Measurements from ENCODE around the gene RPS6KA3.

RPS6KA3 gene

GRCh38 chrX:20197641-20198210 is 69.0 kb downstream of the RPS6KA3 start:
- H3K79me2 ChIP-seq (ENCODE audit: low read length), result no peaks in the 10 kb centered on the region
- no peaks in the 10 kb centered on the region for H4K20me1 ChIP-seq (ENCODE audit: insufficient read depth, low read length)
- H3K4me1 ChIP-seq (ENCODE audit: low read length), result no peaks in the 10 kb centered on the region
- peaks cover 11% of the 10 kb centered on the region for H3K36me3 ChIP-seq (replicated peaks; ENCODE audit: low read depth, low read length)
- H3K4me2 ChIP-seq (ENCODE audit: low read length), result no peak overlapping the region
- H3K27me3 ChIP-seq (ENCODE audit: low read depth, low read length), result no peaks in the 10 kb centered on the region
- H3K4me3 ChIP-seq (ENCODE audit: low read length), result no peak overlapping the region
- no peak overlapping the region for H3K9ac ChIP-seq (ENCODE audit: low read length)
- no peak overlapping the region for H2AFZ ChIP-seq (ENCODE audit: low read depth, low read length)
- TF ChIP-seq CTCF (IDR thresholded peaks at IDR 0.05; ENCODE audit: low read depth, low read length) (no peak), EZH2phosphoT487 (IDR thresholded peaks at IDR 0.05; ENCODE audit: low read depth) (no peak)
- no peaks in the 10 kb centered on the region for H3K9me3 ChIP-seq (ENCODE audit: insufficient read depth, low read length)
- H3K27ac ChIP-seq (ENCODE audit: low read length), result no peak overlapping the region

- H3K4me2 ChIP-seq (ENCODE audit: low read length), result no peak overlapping the region
- no peaks in the 10 kb centered on the region for H4K20me1 ChIP-seq (ENCODE audit: insufficient read depth, low read length)
- no peak overlapping the region for H3K27ac ChIP-seq (ENCODE audit: low read length)
- no peak overlapping the region for H2AFZ ChIP-seq (ENCODE audit: low read depth, low read length)
- H3K9me3 ChIP-seq (ENCODE audit: insufficient read depth, low read length), result no peaks in the 10 kb centered on the region
- no peak overlapping the region for H3K4me3 ChIP-seq (ENCODE audit: low read length)
- H3K4me1 ChIP-seq (ENCODE audit: low read length), result no peaks in the 10 kb centered on the region
- no peak for TF ChIP-seq CTCF (IDR thresholded peaks at IDR 0.05; ENCODE audit: low read depth, low read length)
- TF ChIP-seq EZH2phosphoT487 (IDR thresholded peaks at IDR 0.05; ENCODE audit: low read depth), result no peak
- peaks cover 5% of the 10 kb centered on the region for H3K36me3 ChIP-seq (replicated peaks; ENCODE audit: low read depth, low read length)
- no peak overlapping the region for H3K9ac ChIP-seq (ENCODE audit: low read length)
- H3K27me3 ChIP-seq (ENCODE audit: low read depth, low read length), result no peaks in the 10 kb centered on the region
- no peaks in the 10 kb centered on the region for H3K79me2 ChIP-seq (ENCODE audit: low read length)
Measured at GRCh38 chrX:20189171-20189570, 77.5 kb downstream of the RPS6KA3 start.

- Histone ChIP-seq H3K4me2 (ENCODE audit: low read length) (no peak overlapping the region), H3K4me3 (ENCODE audit: low read length) (no peak overlapping the region), H4K20me1 (ENCODE audit: insufficient read depth, low read length) (no peaks in the 10 kb centered on the region)
Measured at GRCh38 chrX:20181598-20182329, 84.9 kb downstream of the RPS6KA3 start.

More at GRCh38 chrX:20181598-20182329, 84.9 kb downstream of the RPS6KA3 start:
- no peak for TF ChIP-seq CTCF (IDR thresholded peaks at IDR 0.05; ENCODE audit: low read depth, low read length)
- no peak for TF ChIP-seq EZH2phosphoT487 (IDR thresholded peaks at IDR 0.05; ENCODE audit: low read depth)
- Histone ChIP-seq H3K79me2 (ENCODE audit: low read length) (no peaks in the 10 kb centered on the region), H3K36me3 (replicated peaks; ENCODE audit: low read depth, low read length) (peaks cover 3% of the 10 kb centered on the region), H3K9me3 (ENCODE audit: insufficient read depth, low read length) (no peaks in the 10 kb centered on the region), H3K27ac (ENCODE audit: low read length) (no peak overlapping the region), H3K4me1 (ENCODE audit: low read length) (no peaks in the 10 kb centered on the region), H3K27me3 (ENCODE audit: low read depth, low read length) (no peaks in the 10 kb centered on the region), H3K9ac (ENCODE audit: low read length) (no peak overlapping the region), H2AFZ (ENCODE audit: low read depth, low read length) (no peak overlapping the region)

Measured in OCI-LY3 (cell line).